Measurements from ENCODE around the gene KIZ. TPM values are rescaled to one million over a fixed set of nuclear protein-coding genes. Genes with fewer than 3 reads are reported as not detected.

Gene KIZ
- total RNA-seq, 2 experiments from 2014 or later, result 13.2 to 15.2 TPM

DNA sequence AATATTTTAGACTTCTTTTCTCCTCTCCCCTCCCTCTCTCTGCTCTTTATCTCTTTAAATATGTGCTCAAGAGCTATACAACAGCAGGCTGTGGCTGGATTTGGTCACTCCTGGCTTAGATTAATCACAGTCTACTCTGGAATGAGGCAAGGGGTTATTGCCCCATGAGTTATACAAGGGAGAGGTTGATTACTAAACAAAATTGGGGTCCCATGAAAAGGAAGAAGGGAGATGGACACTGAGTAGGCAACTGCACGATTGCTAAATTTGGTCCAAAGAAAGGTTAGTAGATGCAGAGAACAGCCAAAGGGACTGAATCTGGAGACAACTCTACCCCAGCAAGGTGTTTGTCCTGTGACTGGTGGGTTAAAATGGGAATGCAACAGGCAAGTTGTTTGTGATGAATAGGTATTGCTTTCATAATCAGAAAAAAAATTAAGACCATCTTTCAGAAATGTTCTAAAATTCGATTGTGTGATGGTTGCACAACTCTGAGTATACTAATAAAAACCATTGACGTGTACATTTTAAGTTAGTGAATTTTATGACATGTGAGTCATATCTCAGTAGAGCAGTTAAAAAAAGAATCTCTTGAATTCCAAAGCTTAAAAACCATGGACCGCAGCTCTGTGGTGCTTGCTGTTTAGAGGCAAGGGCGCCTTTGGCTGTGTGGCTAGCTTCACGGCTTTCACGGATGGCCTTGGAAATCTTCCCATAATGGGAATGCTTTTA, 57.1 kb downstream of the KIZ start:
- CTCF ChIA-PET, result interaction anchor here (1.0 kb wide), 1 partner anchor 11 kb away, joined by 3 read pairs; no protein-coding TSS in a partner anchor
- DNase-seq (no peak), ATAC-seq (no peak)
- POLR2A ChIA-PET, result no interaction called here
- Mint-ChIP-seq H3K36me3 (ENCODE audit: low read depth) (peaks cover 9% of the 10 kb centered on the region), H3K27me3 (no peaks in the 10 kb centered on the region), H3K4me3 (no peak overlapping the region), H3K4me1 (peaks cover 4% of the 10 kb centered on the region), H3K27ac (no peak overlapping the region), H3K9me3 (ENCODE audit: low read depth) (no peaks in the 10 kb centered on the region)
- intact Hi-C loops (cut with DNase I, micrococcal nuclease), result no loop called here

DNA sequence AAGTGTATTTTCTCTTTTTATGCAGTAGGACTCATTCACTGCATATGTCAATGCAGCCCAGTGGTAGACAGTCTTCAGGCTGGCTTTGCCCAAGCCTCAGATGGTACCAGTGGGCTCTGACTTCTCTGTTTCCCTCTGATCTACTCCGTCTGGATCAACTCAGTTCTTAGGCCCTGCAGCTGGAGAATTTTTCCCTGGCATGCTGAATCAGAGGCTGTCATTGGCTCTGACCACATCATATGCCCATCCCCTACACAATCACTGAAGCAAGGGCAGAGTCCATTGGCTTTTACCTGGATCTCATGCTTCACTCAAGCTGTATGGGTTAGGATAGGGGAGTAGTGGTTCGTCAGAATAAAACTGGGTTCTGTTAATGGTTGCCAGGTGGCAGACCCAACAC, 57.8 kb downstream of the KIZ start:
- Mint-ChIP-seq H3K27ac (no peak overlapping the region), H3K4me3 (no peak overlapping the region), H3K36me3 (ENCODE audit: low read depth) (peaks cover 11% of the 10 kb centered on the region), H3K27me3 (no peaks in the 10 kb centered on the region), H3K9me3 (ENCODE audit: low read depth) (no peaks in the 10 kb centered on the region), H3K4me1 (peaks cover 3% of the 10 kb centered on the region)
- intact Hi-C loops (cut with DNase I, micrococcal nuclease), result no loop called here
- no peak for ATAC-seq
- ChIA-PET POLR2A (no interaction called here), CTCF (interaction anchor here (1.0 kb wide), 1 partner anchor 11 kb away, joined by 3 read pairs; no protein-coding TSS in a partner anchor)
- no peak for DNase-seq

DNA sequence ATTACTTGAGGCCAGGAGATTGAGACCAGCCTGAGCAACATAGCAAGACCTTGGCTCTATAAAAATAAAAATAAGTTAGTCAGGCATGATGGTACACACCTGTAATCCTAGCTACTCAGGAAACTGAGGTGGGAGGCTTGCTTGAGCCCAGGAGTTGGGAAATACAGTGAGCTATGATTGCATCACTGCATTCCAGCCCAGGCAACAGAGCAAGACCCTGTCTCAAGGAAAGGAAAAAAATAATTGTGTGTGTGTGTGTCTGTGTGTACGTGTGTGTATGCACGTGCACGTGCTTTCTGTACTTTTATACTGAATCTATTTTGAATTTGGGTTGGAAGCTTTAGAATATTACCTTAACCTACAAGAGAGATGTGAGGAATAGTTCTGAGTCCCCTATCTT, 58.9 kb downstream of the KIZ start:
- DNase-seq (no peak), ATAC-seq (no peak)
- H3K4me1 Mint-ChIP-seq, result no peaks in the 10 kb centered on the region
- CTCF ChIA-PET, result no interaction called here
- H3K4me3 Mint-ChIP-seq, result no peak overlapping the region
- POLR2A ChIA-PET, result no interaction called here
- no peak overlapping the region for H3K27ac Mint-ChIP-seq
- H3K36me3 Mint-ChIP-seq (ENCODE audit: low read depth), result peaks cover 11% of the 10 kb centered on the region
- intact Hi-C loops (cut with DNase I, micrococcal nuclease), result no loop called here
- no peaks in the 10 kb centered on the region for H3K9me3 Mint-ChIP-seq (ENCODE audit: low read depth)
- H3K27me3 Mint-ChIP-seq, result no peaks in the 10 kb centered on the region

DNA sequence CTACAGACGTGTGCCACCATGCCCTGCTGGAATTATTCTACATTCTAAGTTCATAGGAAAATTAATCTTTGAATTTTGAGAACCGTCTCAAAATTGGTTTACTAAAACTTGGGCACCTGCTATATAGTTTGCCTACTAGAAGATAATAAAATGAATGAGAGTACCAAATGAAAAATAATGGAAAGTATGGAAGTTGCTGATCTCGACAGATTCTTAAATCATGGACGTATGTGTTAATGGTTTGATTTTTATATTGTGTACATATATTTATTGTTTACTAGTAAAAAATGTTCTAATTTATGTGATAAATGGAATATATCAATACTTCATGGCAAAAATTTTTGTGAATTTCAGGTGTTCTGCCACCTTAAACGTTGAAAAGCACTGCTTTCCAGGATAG, 60.0 kb downstream of the KIZ start:
- Mint-ChIP-seq H3K27me3 (no peaks in the 10 kb centered on the region), H3K4me1 (no peaks in the 10 kb centered on the region), H3K36me3 (ENCODE audit: low read depth) (peaks cover 11% of the 10 kb centered on the region), H3K27ac (no peak overlapping the region), H3K4me3 (no peak overlapping the region), H3K9me3 (ENCODE audit: low read depth) (no peaks in the 10 kb centered on the region)
- ATAC-seq (no peak), DNase-seq (no peak)
- intact Hi-C loops (cut with DNase I, micrococcal nuclease), result no loop called here
- POLR2A ChIA-PET, result no interaction called here
- CTCF ChIA-PET, result no interaction called here

DNA sequence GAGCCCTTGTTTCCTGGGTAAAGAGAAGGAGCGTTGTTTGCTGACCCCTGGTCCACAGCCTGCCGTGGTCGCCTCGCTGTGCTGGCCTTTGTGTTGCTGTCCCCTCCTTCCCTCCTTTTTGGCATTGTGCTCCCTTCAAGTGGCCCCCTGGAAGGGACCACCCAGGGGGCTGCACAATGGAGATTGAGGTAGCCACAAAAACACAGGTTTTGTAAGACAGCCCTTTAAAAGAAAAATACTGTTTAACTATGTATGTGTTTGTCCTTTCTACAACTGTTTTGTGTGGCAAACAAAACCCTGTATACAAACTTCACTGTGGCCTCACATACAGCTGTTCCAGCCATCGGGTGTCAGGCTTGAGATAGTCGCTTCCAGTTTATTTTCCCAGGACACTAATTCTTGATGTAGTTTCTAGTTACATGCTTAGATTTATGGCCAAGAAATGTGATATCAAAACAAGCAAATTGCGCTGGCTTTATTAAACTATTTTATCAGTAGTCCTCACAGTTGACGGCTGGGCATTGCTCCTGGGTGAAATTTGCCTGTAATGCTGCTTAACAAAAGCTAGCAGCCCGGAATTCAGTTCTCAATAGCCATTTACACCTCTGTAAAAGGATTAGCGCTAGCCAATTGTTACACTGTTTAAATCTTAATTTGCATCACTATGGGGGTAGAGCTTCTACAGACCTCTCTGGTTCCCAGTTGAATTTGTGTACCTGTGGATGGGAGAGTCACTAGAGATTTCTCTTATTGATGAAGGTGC, 64.1 kb downstream of the KIZ start:
- Mint-ChIP-seq H3K4me3 (no peak overlapping the region), H3K27ac (no peak overlapping the region), H3K36me3 (ENCODE audit: low read depth) (peaks cover 10% of the 10 kb centered on the region), H3K27me3 (no peaks in the 10 kb centered on the region), H3K9me3 (ENCODE audit: low read depth) (no peaks in the 10 kb centered on the region), H3K4me1 (no peaks in the 10 kb centered on the region)
- CTCF ChIA-PET, result interaction anchor here (0.8 kb wide), 1 partner anchor 343 kb away, joined by 3 read pairs; no protein-coding TSS in a partner anchor
- ATAC-seq (no peak), DNase-seq (no peak)
- intact Hi-C loops (cut with DNase I, micrococcal nuclease), result no loop called here
- POLR2A ChIA-PET, result no interaction called here

DNA sequence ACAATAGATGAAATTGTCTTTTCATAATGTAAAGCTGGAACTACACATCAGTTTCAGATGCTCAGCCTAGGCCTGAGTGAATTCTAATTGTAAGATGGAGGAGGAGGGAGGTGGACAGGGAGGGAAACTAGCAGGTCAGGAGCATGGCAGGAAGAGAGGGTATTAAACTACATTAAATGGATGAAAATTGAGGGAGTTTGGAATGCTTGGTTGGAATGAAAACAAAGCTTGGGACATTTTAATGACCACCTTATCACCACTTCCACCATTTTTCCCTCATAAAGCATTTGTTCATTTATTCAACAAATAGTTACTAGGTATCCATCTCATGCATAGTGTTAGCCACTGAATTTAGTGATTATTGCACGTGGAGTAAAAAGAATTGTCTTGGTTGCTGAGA, 65.0 kb downstream of the KIZ start:
- Mint-ChIP-seq H3K27ac (no peak overlapping the region), H3K36me3 (ENCODE audit: low read depth) (peaks cover 10% of the 10 kb centered on the region), H3K4me3 (no peak overlapping the region), H3K9me3 (ENCODE audit: low read depth) (no peaks in the 10 kb centered on the region), H3K4me1 (no peaks in the 10 kb centered on the region), H3K27me3 (no peaks in the 10 kb centered on the region)
- DNase-seq (no peak), ATAC-seq (no peak)
- ChIA-PET POLR2A (no interaction called here), CTCF (no interaction called here)
- intact Hi-C loops (cut with DNase I, micrococcal nuclease), result no loop called here

DNA sequence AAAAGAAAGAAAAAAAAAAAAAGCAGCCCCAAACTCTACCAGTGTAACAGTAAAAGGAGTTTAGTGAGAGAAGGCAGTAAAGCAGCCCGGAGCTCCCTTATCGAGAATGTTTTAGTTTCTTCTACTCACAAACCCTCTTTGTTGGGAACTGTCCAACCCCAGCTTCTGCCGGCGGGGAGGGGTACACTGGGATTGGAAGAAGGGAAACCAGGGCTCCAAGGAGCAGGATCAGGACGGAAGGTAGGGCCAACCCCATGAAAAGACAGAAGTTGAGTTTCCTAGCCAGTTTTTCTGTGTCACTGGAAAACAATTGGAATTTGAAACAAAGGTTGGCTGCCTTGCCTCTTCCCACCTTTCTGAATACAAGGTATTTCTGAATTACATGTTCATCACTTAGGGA, 66.0 kb downstream of the KIZ start:
- DNase-seq (no peak), ATAC-seq (no peak)
- H3K27me3 Mint-ChIP-seq, result no peaks in the 10 kb centered on the region
- no peak overlapping the region for H3K4me3 Mint-ChIP-seq
- POLR2A ChIA-PET, result no interaction called here
- CTCF ChIA-PET, result no interaction called here
- no peaks in the 10 kb centered on the region for H3K9me3 Mint-ChIP-seq (ENCODE audit: low read depth)
- no peak overlapping the region for H3K27ac Mint-ChIP-seq
- H3K4me1 Mint-ChIP-seq, result no peaks in the 10 kb centered on the region
- peaks cover 9% of the 10 kb centered on the region for H3K36me3 Mint-ChIP-seq (ENCODE audit: low read depth)
- intact Hi-C loops (cut with DNase I, micrococcal nuclease), result no loop called here

DNA sequence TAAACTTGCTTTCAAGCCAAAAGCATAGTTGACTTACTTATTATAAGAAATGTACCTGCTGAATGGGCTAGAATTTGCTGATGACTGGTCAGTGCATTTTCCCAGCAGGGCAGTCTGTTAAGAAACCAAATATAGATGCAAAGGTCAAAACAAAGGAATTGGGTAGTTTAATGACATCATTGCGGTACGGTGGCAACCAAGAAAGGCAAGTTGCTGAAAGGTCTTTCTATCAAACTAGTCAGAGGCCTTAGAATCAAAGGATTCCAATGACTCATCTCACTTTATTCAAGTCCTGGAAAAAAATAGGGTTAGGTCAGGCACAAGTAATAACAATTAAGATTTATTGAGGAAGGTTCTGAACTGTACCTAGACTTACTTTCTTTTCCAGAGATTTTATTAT, 76.4 kb downstream of the KIZ start:
- peaks cover 9% of the 10 kb centered on the region for H3K36me3 Mint-ChIP-seq (ENCODE audit: low read depth)
- intact Hi-C loops (cut with DNase I, micrococcal nuclease), result no loop called here
- no peak for ATAC-seq
- H3K4me1 Mint-ChIP-seq, result no peaks in the 10 kb centered on the region
- no peak for DNase-seq
- no peaks in the 10 kb centered on the region for H3K27me3 Mint-ChIP-seq
- H3K27ac Mint-ChIP-seq, result no peak overlapping the region
- ChIA-PET POLR2A (no interaction called here), CTCF (interaction anchor here (0.8 to 1.4 kb wide), 2 partner anchors 8 to 303 kb away, joined by 3 read pairs; no protein-coding TSS in a partner anchor)
- H3K9me3 Mint-ChIP-seq (ENCODE audit: low read depth), result no peaks in the 10 kb centered on the region
- H3K4me3 Mint-ChIP-seq, result no peak overlapping the region

DNA sequence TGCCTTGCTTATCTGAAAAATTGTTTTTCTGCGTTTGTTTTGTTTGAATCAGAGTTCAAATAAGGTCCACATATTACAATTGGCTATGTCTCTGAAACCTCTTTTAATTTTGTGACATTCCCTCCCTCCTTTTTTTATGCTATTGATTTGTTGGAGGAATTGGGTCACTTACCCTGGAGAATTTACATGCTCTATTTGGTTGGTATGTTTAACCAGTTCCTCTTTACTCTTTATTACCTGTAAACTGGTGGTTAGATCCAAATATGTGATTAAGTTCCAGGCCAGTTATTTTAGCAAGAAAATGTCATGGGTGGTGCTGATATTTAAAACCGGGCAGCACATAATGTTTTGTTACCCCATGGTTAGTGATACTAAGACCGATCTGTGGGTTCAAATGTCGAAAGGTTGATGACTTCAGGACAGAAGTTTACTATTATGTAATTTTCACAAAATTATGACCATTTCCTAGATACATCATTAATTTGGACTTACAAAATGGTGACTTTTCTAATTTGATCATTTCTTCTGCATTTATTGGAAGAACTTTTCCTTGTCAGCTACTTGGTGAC, 77.3 kb downstream of the KIZ start:
- Mint-ChIP-seq H3K4me1 (no peaks in the 10 kb centered on the region), H3K4me3 (no peak overlapping the region), H3K9me3 (ENCODE audit: low read depth) (no peaks in the 10 kb centered on the region), H3K27me3 (no peaks in the 10 kb centered on the region), H3K27ac (no peak overlapping the region), H3K36me3 (ENCODE audit: low read depth) (peaks cover 9% of the 10 kb centered on the region)
- DNase-seq (no peak), ATAC-seq (no peak)
- intact Hi-C loops (cut with DNase I, micrococcal nuclease), result no loop called here
- ChIA-PET POLR2A (no interaction called here), CTCF (no interaction called here)

DNA sequence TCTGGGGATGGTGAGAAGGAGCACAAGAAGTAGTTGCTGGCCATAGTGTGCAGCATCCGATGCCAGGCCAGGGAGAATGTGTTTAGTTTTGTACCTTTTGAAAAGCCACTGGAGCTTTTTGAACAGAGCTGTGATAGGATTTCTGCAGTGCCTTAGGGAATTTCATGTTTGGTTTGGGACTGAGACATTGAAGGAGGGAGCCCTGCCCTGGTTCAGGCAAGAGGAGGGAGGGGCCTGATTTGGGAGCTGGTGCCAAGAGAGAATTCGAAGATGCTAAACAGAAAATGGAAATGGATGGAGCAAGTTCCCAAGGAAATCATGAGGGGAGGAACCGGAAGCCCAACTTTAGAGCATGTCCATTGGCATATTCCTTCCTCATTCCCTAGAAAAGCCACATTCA, 80.7 kb downstream of the KIZ start:
- peaks cover 9% of the 10 kb centered on the region for H3K36me3 Mint-ChIP-seq (ENCODE audit: low read depth)
- DNase-seq (no peak), ATAC-seq (no peak)
- H3K27me3 Mint-ChIP-seq, result no peaks in the 10 kb centered on the region
- H3K4me3 Mint-ChIP-seq, result no peak overlapping the region
- H3K9me3 Mint-ChIP-seq (ENCODE audit: low read depth), result no peaks in the 10 kb centered on the region
- intact Hi-C loops (cut with DNase I, micrococcal nuclease), result no loop called here
- POLR2A ChIA-PET, result no interaction called here
- no peak overlapping the region for H3K27ac Mint-ChIP-seq
- CTCF ChIA-PET, result no interaction called here
- H3K4me1 Mint-ChIP-seq, result no peaks in the 10 kb centered on the region

DNA sequence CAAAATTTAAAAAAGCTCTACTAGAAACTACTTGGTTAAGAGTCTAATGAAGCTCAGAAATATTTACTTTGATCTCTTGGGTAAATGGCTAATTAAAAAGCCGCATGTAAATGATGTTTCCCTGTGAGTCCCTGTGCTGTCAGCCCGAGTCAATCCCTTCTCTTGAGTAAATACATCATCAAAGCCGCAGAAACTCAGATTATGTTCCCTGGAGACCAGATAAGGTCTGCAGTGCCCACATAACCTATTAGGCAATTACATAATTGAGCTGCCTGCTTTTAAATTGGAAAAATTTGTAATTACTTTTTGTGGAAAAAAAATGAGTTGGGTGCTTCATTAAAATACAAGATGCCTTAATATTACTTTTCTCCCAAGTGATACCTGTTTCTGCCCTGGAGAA, 83.1 kb downstream of the KIZ start:
- ATAC-seq (no peak), DNase-seq (no peak)
- ChIA-PET CTCF (no interaction called here), POLR2A (no interaction called here)
- H3K4me1 Mint-ChIP-seq, result no peaks in the 10 kb centered on the region
- H3K36me3 Mint-ChIP-seq (ENCODE audit: low read depth), result peaks cover 9% of the 10 kb centered on the region
- H3K9me3 Mint-ChIP-seq (ENCODE audit: low read depth), result no peaks in the 10 kb centered on the region
- H3K27me3 Mint-ChIP-seq, result no peaks in the 10 kb centered on the region
- H3K27ac Mint-ChIP-seq, result no peak overlapping the region
- intact Hi-C loops (cut with DNase I, micrococcal nuclease), result no loop called here
- no peak overlapping the region for H3K4me3 Mint-ChIP-seq

DNA sequence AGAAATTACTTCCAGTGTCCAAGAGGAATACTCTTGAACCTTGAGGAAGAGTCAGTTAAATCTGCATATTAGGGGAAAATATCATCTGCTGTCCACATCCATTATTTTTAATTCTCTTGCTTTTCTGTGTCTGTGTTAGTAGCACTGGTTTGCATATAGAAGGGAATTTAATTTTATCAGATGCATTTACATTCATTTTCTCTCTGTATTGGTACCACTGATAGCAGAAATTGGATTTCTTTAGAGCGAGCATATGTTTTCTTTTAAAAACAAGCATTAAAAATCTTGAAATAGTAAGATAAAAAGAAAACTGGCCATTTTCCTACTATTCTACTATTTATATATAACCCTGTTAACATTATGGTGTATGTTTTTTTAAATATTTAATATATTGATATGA, 83.8 kb downstream of the KIZ start:
- H3K27ac Mint-ChIP-seq, result no peak overlapping the region
- no peak overlapping the region for H3K4me3 Mint-ChIP-seq
- H3K9me3 Mint-ChIP-seq (ENCODE audit: low read depth), result no peaks in the 10 kb centered on the region
- H3K4me1 Mint-ChIP-seq, result no peaks in the 10 kb centered on the region
- DNase-seq (no peak), ATAC-seq (no peak)
- H3K36me3 Mint-ChIP-seq (ENCODE audit: low read depth), result peaks cover 9% of the 10 kb centered on the region
- CTCF ChIA-PET, result no interaction called here
- intact Hi-C loops (cut with DNase I, micrococcal nuclease), result no loop called here
- POLR2A ChIA-PET, result no interaction called here
- H3K27me3 Mint-ChIP-seq, result no peaks in the 10 kb centered on the region

Data from activated CD4-positive, alpha-beta T cell treated with anti-CD3 and anti-CD28 coated beads for 36 hours (primary cell).